MM.1S (cell line): Measurements from ENCODE around the gene GAK.

Experiments
- EZH2 ChIP-seq: fragments of 300-600 bp; sonication (generic); optimal IDR thresholded peaks from 2 replicates; pipeline ENCODE3; 2017; ENCODE audit warnings: low read depth, mild to moderate bottlenecking, antibody characterized with exemption, low read length, mixed read lengths
- EZH2phosphoT487 ChIP-seq: fragments of 300-600 bp; sonication (generic); IDR thresholded peaks from 2 replicates; pipeline ENCODE4 v1.6.1; 2018; ENCODE audit warnings: antibody characterized with exemption, low read length
- TF ChIP-seq, protein P1 (sequence below): fragments of 300-600 bp; sonication (generic); IDR thresholded peaks from 2 replicates; pipeline ENCODE4 v1.5.1; 2016; ENCODE audit warnings: antibody characterized with exemption, low read length, mixed read lengths

DNA sequence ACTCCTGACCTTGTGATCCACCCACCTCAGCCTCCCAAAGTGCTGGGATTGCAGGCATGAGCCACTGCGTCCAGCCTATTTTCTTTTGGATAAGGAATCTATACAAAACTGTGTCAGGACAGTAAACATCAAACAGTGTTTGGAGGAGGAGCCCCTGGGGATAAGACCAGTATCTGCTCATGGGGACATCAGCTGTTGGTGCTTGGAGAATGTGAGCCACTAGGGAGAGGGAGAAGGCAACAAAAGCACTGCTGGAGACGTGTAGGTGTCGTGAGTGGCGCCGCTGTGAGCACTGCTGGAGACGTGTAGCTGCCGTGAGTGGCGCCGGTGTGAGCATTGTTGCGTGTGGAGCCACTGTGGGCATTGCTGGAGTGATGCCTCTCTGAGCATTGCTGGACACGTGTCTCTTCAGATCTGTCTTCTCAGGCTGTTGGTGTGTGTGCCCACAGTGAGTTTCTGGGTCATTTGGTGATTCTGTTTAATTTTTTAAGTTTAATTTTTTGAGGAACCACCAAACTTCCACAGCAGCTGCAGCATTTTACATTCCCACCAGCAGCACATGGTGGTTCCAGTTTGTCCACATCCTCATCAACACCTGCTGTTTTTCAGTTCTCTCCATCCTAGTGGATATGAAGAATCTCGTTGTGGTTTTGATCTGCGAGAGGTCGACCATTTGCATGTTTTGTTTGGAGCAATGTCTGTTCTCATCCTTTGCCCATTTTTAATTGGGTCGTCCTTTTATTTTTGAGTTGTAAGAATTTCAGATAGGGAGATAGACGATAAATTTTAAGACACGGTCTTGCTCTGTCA is 22.3 kb upstream of the GAK start:
- TF ChIP-seq EZH2 (no peak), EZH2phosphoT487 (no peak)
- TF ChIP-seq, protein P1, sequence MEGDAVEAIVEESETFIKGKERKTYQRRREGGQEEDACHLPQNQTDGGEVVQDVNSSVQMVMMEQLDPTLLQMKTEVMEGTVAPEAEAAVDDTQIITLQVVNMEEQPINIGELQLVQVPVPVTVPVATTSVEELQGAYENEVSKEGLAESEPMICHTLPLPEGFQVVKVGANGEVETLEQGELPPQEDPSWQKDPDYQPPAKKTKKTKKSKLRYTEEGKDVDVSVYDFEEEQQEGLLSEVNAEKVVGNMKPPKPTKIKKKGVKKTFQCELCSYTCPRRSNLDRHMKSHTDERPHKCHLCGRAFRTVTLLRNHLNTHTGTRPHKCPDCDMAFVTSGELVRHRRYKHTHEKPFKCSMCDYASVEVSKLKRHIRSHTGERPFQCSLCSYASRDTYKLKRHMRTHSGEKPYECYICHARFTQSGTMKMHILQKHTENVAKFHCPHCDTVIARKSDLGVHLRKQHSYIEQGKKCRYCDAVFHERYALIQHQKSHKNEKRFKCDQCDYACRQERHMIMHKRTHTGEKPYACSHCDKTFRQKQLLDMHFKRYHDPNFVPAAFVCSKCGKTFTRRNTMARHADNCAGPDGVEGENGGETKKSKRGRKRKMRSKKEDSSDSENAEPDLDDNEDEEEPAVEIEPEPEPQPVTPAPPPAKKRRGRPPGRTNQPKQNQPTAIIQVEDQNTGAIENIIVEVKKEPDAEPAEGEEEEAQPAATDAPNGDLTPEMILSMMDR: no peak
